Lung (tissue), 12 donors: Measurements from ENCODE around the gene LINS1. TPM values are rescaled to one million over a fixed set of nuclear protein-coding genes. Genes with fewer than 3 reads are reported as not detected.

Experiments
- ATAC-seq: fragments of 200-7000 bp; cut with Tn5 transposase; one replicate; pipeline ENCODE4 v1.9.1; 2020; ENCODE audit warnings: moderate number of reproducible peaks; ENCODE audit not compliant: insufficient read depth, low FRiP score
- DNase-seq, 3 donors: peaks; one replicate each; pipeline ENCODE4 v3.0.0-alpha.2; 2013 to 2017
- H3K27ac ChIP-seq, 2 donors: one replicate each; pipeline ENCODE4 v1.5.1; 2013; ENCODE audit warnings: mild to moderate bottlenecking in 2 of 2, moderate library complexity in 2 of 2, control low read depth in 1 of 2, inconsistent platforms in 1 of 2, low read depth in 1 of 2, low read length in 1 of 2
- H3K27me3 ChIP-seq, 3 donors: one replicate each; pipeline ENCODE4 v1.5.1; 2013; ENCODE audit warnings: low read length in 2 of 3; ENCODE audit not compliant: control insufficient read depth in 3 of 3, insufficient read depth in 3 of 3
- H3K36me3 ChIP-seq, 4 donors: one replicate each; pipeline ENCODE4 v1.5.1; 2013; ENCODE audit warnings: low read length in 4 of 4, mild to moderate bottlenecking in 1 of 4, moderate library complexity in 1 of 4; ENCODE audit not compliant: control insufficient read depth in 4 of 4, insufficient read depth in 4 of 4
- H3K4me1 ChIP-seq, 5 donors: one replicate each; pipeline ENCODE4 v1.5.1; 2013; ENCODE audit warnings: low read length in 5 of 5, mild to moderate bottlenecking in 2 of 5, moderate library complexity in 1 of 5; ENCODE audit not compliant: control insufficient read depth in 5 of 5, insufficient read depth in 5 of 5
- H3K4me3 ChIP-seq: one replicate; pipeline ENCODE4 v1.5.1; 2013; ENCODE audit warnings: mild to moderate bottlenecking, control low read depth, moderate library complexity
- H3K9ac ChIP-seq, 2 donors: one replicate each; pipeline ENCODE4 v1.5.1; 2013; ENCODE audit warnings: low read length in 2 of 2, control low read depth in 1 of 2; ENCODE audit not compliant: insufficient read depth in 1 of 2
- H3K9me3 ChIP-seq, 4 donors: one replicate each; pipeline ENCODE4 v1.5.1; 2013; ENCODE audit warnings: low read length in 3 of 4, mild to moderate bottlenecking in 1 of 4, moderate library complexity in 1 of 4; ENCODE audit not compliant: control insufficient read depth in 4 of 4, insufficient read depth in 3 of 4
- CTCF ChIP-seq: IDR thresholded peaks from 2 replicates; pipeline ENCODE4 v1.5.1; 2012; ENCODE audit warnings: mild to moderate bottlenecking; ENCODE audit errors: control extremely low read depth, extremely low read depth
- WGBS, 2 donors: extraction: QIAGEN DNeasy Blood & Tissue Kit; methylation state at CpG; one replicate each; pipeline ENCODE4 v1.1.7; 2013; 5-methylcytosine and 5-hydroxymethylcytosine counted together
- polyA plus RNA-seq, 2 donors: library from polyadenylated mRNA; stranded (reverse); fragments of 200-250 nt; gene quantifications; one replicate each; pipeline ENCODE4 v1.2.1, GENCODE V29; 2013
- total RNA-seq, 2 donors: library from RNA; depleted of rRNA in 1 of 2; stranded (reverse); fragments of >200 nt in 1 of 2; gene quantifications; one replicate each; pipeline ENCODE4 v1.2.1, GENCODE V29; 2014 to 2021
- donor health status: control.
- donor health status: control.
- donor health status: Bipolar disorder and iron deficiency.
- donor health status: healthy.
- donor health status: DM: yes; HTN: yes; CAD: no.

Gene LINS1
- total and polyA plus RNA-seq, 4 donors, result 8.0 to 24.1 (median 11.9) TPM

GRCh38 chr15:100525436-100525835 lies 76.5 kb downstream of the LINS1 start:
- ATAC-seq (no peak), DNase-seq (no peak)
- Histone ChIP-seq H3K27me3 (no peaks in the 10 kb centered on the region), H3K4me1 (peaks cover 0 to 23% (median 10%) of the 10 kb centered on the region in 5 donors), H3K36me3 (no peaks in the 10 kb centered on the region), H3K9ac (no peak overlapping the region), H3K27ac (no peak overlapping the region), H3K4me3 (no peak overlapping the region), H3K9me3 (peaks cover 0 to 2% (median 0%) of the 10 kb centered on the region in 4 donors)
- 87 to 89% methylated on average over 1 of the region's 1 CpG for WGBS, 2 donors
- TF ChIP-seq CTCF, result no peak

- TF ChIP-seq CTCF, result no peak
- Histone ChIP-seq H3K4me3 (no peak overlapping the region), H3K4me1 (peaks cover 0 to 23% (median 10%) of the 10 kb centered on the region in 5 donors), H3K9ac (no peak overlapping the region), H3K27me3 (no peaks in the 10 kb centered on the region), H3K27ac (no peak overlapping the region), H3K36me3 (no peaks in the 10 kb centered on the region), H3K9me3 (peaks cover 0 to 2% (median 0%) of the 10 kb centered on the region in 4 donors)
- ATAC-seq (no peak), DNase-seq (peak in 2 of 3 donors; percentile 80 to 89)
- WGBS, 2 donors, result 68 to 92% methylated on average over 2 of the region's 2 CpGs
Measured at GRCh38 chr15:100524326-100524725, 77.7 kb downstream of the LINS1 start.

- ATAC-seq, result no peak
- peaks cover 0 to 21% (median 10%) of the 10 kb centered on the region in 5 donors for H3K4me1 ChIP-seq
- no peak for DNase-seq
- H3K36me3 ChIP-seq, result no peaks in the 10 kb centered on the region
- H3K27me3 ChIP-seq, result peaks cover 0 to 4% (median 3%) of the 10 kb centered on the region in 3 donors
- no peak overlapping the region for H3K9ac ChIP-seq
- no peak for TF ChIP-seq CTCF
- H3K27ac ChIP-seq, result no peak overlapping the region
- H3K9me3 ChIP-seq, result no peaks in the 10 kb centered on the region
- WGBS, 2 donors, result 80 to 93% methylated on average over 3 of the region's 3 CpGs
- H3K4me3 ChIP-seq, result no peak overlapping the region
Measured at GRCh38 chr15:100521907-100522306, 80.1 kb downstream of the LINS1 start.
